Neural progenitor cell (in vitro differentiated cells): ENCODE results near the gene EXOSC1.

Source experiments
- CTCF ChIP-seq: fragments of 200-600 bp; sonication (generic); IDR thresholded peaks from 2 replicates; pipeline ENCODE4 v1.5.1; 2017; ENCODE audit warnings: antibody characterized with exemption, mild to moderate bottlenecking
- EZH2 ChIP-seq: fragments of 200-600 bp; sonication (generic); IDR thresholded peaks from 2 replicates; pipeline ENCODE4 v1.6.1; 2017; ENCODE audit warnings: antibody characterized with exemption, mild to moderate bottlenecking, moderate library complexity

DNA sequence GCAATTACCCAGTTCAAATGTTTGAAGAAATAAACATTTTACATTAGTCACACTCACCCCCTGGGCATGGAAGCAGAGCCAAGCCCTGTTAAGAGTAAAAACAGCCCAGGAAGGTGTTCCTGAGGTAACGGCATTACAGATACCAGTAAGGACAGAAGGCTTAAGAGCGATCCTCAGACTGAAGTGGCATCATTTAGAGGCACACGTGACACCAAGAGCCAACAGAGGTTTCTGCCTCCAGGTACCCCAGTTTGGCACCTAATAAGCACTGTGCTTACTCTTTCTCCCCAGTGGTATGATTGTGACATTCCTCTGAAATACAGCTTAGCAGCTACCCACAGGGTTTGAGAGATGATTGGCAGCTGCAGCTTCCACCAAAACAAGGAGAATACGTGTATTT, 35.3 kb upstream of the EXOSC1 start:
- TF ChIP-seq CTCF (no peak), EZH2 (no peak)
